Caco-2 (cell line): ENCODE results near the gene SLC43A2. TPM values are rescaled to one million over a fixed set of nuclear protein-coding genes. Genes with fewer than 3 reads are reported as not detected.

Experiments
- BruUV-seq: library from RNA; stranded (reverse); fragments of 400-500 nt; replicated peaks from 2 replicates; lab custom pipeline; 2021; lab: Mats Ljungman, UMichigan
- CTCF ChIA-PET: fragments of 300-600 bp; sonication (Branson Sonifier 250); formaldehyde crosslinking; loops from one replicate; lab custom pipeline; 2022; ENCODE audit warnings: antibody characterized with exemption; lab: Charles Lee
- POLR2A ChIA-PET: fragments of 300-600 bp; sonication (Branson Sonifier 250); formaldehyde crosslinking; loops from one replicate; lab custom pipeline; 2022; ENCODE audit warnings: antibody characterized with exemption; lab: Charles Lee
- DNase-seq, 2 experiments: peaks; one replicate each; pipeline versions ENCODE4 v3.0.0 to v3.0.0-alpha.2; 2020 to 2022
- H3K27me3 ChIP-seq: replicated peaks from 2 replicates; pipeline ENCODE4 v1.6.0; 2011; ENCODE audit warnings: low read length; ENCODE audit not compliant: control insufficient read depth, insufficient read depth
- H3K36me3 ChIP-seq: 2 replicates; pipeline ENCODE4 v1.5.1; 2011; ENCODE audit warnings: low read length; ENCODE audit not compliant: control insufficient read depth, insufficient read depth
- H3K4me1 ChIP-seq: fragments of 250-450 bp; sonication (Bioruptor Pico); 2 replicates; pipeline ENCODE4 v1.5.1; 2020; ENCODE audit warnings: mild to moderate bottlenecking
- H3K4me3 ChIP-seq: 2 replicates; pipeline ENCODE4 v1.5.1; 2011; ENCODE audit warnings: low read depth, mild to moderate bottlenecking, control low read depth, low read length
- H3K9me3 ChIP-seq: fragments of 250-450 bp; sonication (Bioruptor Pico); 2 replicates; pipeline ENCODE4 v1.5.1; 2020; ENCODE audit warnings: mild to moderate bottlenecking, moderate library complexity
- H3K27ac Mint-ChIP-seq: one replicate; pipeline ENCODE4 v1.8.0; 2022; ENCODE audit warnings: mixed read lengths; ENCODE audit not compliant: unreplicated experiment
- H3K27me3 Mint-ChIP-seq: one replicate; pipeline ENCODE4 v1.8.0; 2022; ENCODE audit warnings: mixed read lengths; ENCODE audit not compliant: insufficient read depth, unreplicated experiment
- H3K36me3 Mint-ChIP-seq: one replicate; pipeline ENCODE4 v1.8.0; 2022; ENCODE audit warnings: mild to moderate bottlenecking, mixed read lengths; ENCODE audit not compliant: insufficient read depth, unreplicated experiment
- H3K4me1 Mint-ChIP-seq: one replicate; pipeline ENCODE4 v1.8.0; 2022; ENCODE audit warnings: low read depth, mixed read lengths; ENCODE audit not compliant: unreplicated experiment
- H3K4me3 Mint-ChIP-seq: one replicate; pipeline ENCODE4 v1.8.0; 2022; ENCODE audit warnings: mild to moderate bottlenecking, moderate library complexity, mixed read lengths; ENCODE audit not compliant: unreplicated experiment
- H3K9me3 Mint-ChIP-seq: one replicate; pipeline ENCODE4 v1.8.0; 2022; ENCODE audit warnings: mixed read lengths; ENCODE audit not compliant: unreplicated experiment
- intact Hi-C: fragments of 100-400 bp; cut with micrococcal nuclease; formaldehyde crosslinking; loops from one replicate; pipeline ENCODE4 v1.10.0; 2022; ENCODE audit not compliant: unreplicated experiment
- total RNA-seq: library from RNA; stranded (reverse); gene quantifications from 2 replicates; pipeline ENCODE4 v1.2.3, GENCODE V29; 2022
- TF ChIP-seq, protein P1 (sequence below), 2 experiments: fragments of 200-600 bp in 1 of 2; IDR thresholded peaks; 1 replicate in 1 of 2; 2 replicates in 1 of 2; pipeline versions ENCODE4 v1.5.1 to v1.8.0; 2011 to 2022; ENCODE audit warnings: antibody characterized with exemption in 1 of 2, control low read depth in 1 of 2, inconsistent platforms in 1 of 2, low read depth in 1 of 2, low read length in 1 of 2, mild to moderate bottlenecking in 1 of 2, moderate library complexity in 1 of 2; ENCODE audit not compliant: insufficient read depth in 1 of 2, severe bottlenecking in 1 of 2, unreplicated experiment in 1 of 2

Gene SLC43A2
- total RNA-seq, 1 experiment from 2014 or later, result 33.9 TPM

DNA sequence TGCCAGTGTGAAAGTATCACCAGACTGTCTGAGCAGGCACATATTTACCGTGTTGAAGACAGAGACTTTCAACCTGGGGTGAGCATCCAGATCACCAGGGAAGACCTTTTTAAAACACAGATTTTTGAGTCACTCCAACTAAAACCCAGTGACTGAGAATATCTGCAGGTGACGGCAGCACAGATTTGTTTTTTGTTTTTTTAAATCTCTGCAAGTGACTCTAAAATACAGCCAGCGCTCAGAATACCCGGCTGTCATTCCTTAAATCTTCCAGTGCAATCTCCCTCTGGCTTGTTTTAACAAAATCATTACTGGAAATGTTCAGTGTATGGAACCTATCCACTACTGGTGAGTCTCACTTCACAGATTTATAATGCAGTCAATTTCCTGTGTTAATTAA, 92.9 kb downstream of the SLC43A2 start:
- peaks cover 89% of the 10 kb centered on the region for H3K36me3 Mint-ChIP-seq

DNA sequence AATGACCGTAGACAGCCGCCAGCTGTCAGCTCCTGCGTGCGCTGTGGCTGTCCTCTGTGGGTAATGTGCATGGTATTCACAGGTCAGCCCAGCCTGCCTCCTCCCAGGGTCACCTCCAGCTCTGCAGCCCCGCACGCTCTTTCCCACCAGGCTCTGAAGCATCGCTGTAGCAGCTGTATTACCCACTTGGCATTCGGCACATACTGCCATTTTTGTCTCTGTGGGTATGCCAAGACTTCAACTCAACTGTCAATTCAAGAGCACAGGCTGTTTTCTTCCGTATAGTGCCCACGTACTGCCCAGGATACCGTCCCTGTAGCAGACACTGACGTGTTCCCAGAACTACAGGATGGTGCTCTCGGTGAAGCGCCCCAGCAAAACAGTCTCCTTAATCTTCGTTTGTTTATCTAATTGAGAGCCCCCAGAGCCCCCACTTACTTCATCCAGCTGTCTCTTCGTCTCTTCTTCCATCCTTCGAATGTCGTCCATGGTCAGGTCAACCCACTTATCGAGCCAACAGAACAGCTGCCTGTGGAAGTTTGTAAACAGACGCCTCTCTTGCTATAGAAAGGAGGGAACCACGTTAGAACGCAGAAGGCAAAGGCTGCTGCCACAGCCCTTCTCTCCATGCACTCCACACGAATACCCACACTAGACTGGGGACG, 94.8 kb downstream of the SLC43A2 start:
- CTCF ChIA-PET, result interaction anchor here (0.5 to 1.7 kb wide), 8 partner anchors 17 to 1157 kb away, joined by 3 to 11 read pairs (median 4); partner anchors contain the start of gene INPP5K
- Mint-ChIP-seq H3K9me3 (no peaks in the 10 kb centered on the region), H3K27me3 (no peaks in the 10 kb centered on the region), H3K4me1 (peaks cover 6% of the 10 kb centered on the region), H3K36me3 (peaks cover 77% of the 10 kb centered on the region), H3K27ac (no peak overlapping the region), H3K4me3 (no peak overlapping the region)
- H3K36me3 ChIP-seq, result no peaks in the 10 kb centered on the region; the same call in none of the 2 replicates
- H3K27me3 ChIP-seq, result no peaks in the 10 kb centered on the region
- no peak overlapping the region for H3K4me3 ChIP-seq
- no peaks in the 10 kb centered on the region for H3K4me1 ChIP-seq
- BruUV-seq, result no TSS peak
- DNase-seq, result no peak
- no peaks in the 10 kb centered on the region for H3K9me3 ChIP-seq
- intact Hi-C loops, result no loop called here
- TF ChIP-seq, protein P1, sequence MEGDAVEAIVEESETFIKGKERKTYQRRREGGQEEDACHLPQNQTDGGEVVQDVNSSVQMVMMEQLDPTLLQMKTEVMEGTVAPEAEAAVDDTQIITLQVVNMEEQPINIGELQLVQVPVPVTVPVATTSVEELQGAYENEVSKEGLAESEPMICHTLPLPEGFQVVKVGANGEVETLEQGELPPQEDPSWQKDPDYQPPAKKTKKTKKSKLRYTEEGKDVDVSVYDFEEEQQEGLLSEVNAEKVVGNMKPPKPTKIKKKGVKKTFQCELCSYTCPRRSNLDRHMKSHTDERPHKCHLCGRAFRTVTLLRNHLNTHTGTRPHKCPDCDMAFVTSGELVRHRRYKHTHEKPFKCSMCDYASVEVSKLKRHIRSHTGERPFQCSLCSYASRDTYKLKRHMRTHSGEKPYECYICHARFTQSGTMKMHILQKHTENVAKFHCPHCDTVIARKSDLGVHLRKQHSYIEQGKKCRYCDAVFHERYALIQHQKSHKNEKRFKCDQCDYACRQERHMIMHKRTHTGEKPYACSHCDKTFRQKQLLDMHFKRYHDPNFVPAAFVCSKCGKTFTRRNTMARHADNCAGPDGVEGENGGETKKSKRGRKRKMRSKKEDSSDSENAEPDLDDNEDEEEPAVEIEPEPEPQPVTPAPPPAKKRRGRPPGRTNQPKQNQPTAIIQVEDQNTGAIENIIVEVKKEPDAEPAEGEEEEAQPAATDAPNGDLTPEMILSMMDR (IDR thresholded peaks at IDR 0.05; ENCODE audit: insufficient read depth in 1 of 2, low read depth in 1 of 2, low read length in 1 of 2, severe bottlenecking in 1 of 2, unreplicated experiment in 1 of 2), result no peak
- POLR2A ChIA-PET, result no interaction called here

More for the DNA sequence above, 92.9 kb downstream of the SLC43A2 start:
- ChIA-PET CTCF (no interaction called here), POLR2A (no interaction called here)
- no peak overlapping the region for H3K27ac Mint-ChIP-seq
- intact Hi-C loops, result no loop called here
- Histone ChIP-seq H3K27me3 (no peaks in the 10 kb centered on the region), H3K9me3 (no peaks in the 10 kb centered on the region), H3K4me3 (no peak overlapping the region), H3K4me1 (no peaks in the 10 kb centered on the region), H3K36me3 (no peaks in the 10 kb centered on the region; the same call in none of the 2 replicates)
- H3K9me3 Mint-ChIP-seq, result no peaks in the 10 kb centered on the region
- BruUV-seq, result no TSS peak
- no peaks in the 10 kb centered on the region for H3K27me3 Mint-ChIP-seq
- DNase-seq, result no peak
- peaks cover 1% of the 10 kb centered on the region for H3K4me1 Mint-ChIP-seq
- no peak overlapping the region for H3K4me3 Mint-ChIP-seq
- TF ChIP-seq, protein P1 (IDR thresholded peaks at IDR 0.05; ENCODE audit: insufficient read depth in 1 of 2, low read depth in 1 of 2, low read length in 1 of 2, severe bottlenecking in 1 of 2, unreplicated experiment in 1 of 2), result no peak

DNA sequence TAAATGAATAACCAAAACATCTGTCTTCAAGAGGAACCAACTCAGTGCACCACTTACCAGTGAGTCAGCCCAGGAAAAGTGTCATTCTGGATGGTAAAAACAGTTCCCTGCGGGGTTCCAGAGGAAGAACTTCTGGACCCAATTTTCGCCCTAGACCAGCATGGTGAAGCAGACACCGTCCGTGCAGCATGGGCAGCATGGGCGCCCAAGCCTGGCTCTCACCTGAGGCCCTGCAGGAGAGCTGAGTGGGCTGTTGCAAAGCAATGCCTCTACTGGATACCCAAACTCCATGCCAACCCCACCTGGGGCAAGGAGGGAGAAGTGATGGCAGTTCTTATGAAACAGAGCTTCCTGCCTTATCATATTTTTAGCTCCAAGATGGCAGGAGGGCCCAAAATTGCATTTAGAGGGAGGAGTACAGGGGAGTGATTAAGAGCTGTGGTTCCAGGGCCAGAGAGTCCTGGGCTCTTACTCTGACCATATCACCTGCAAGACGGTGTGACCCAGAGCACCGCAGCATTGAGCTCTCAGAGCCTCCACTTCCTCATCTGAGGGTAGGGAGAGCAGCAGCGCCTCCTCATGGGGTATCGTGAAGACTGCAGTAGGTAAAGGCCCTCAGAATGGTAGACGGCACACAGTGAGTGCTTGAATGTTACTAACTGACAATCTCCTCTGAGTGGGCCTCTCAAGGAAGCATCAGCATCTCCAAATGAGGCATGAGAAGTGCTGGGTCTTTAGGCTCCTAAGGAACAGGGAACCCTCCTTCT, 95.6 kb downstream of the SLC43A2 start:
- Mint-ChIP-seq H3K9me3 (no peaks in the 10 kb centered on the region), H3K27ac (no peak overlapping the region), H3K36me3 (peaks cover 75% of the 10 kb centered on the region), H3K4me3 (no peak overlapping the region), H3K4me1 (peaks cover 6% of the 10 kb centered on the region), H3K27me3 (no peaks in the 10 kb centered on the region)
- peak in 1 of 2 experiments; percentile 35 for DNase-seq
- no peak overlapping the region for H3K4me3 ChIP-seq
- TF ChIP-seq, protein P1 (IDR thresholded peaks at IDR 0.05; ENCODE audit: insufficient read depth in 1 of 2, low read depth in 1 of 2, low read length in 1 of 2, severe bottlenecking in 1 of 2, unreplicated experiment in 1 of 2), result peak; percentile 26 to 40
- ChIA-PET CTCF (interaction anchor here (0.5 to 1.7 kb wide), 8 partner anchors 17 to 1158 kb away, joined by 3 to 11 read pairs (median 4); partner anchors contain the start of gene INPP5K), POLR2A (no interaction called here)
- BruUV-seq, result no TSS peak
- H3K4me1 ChIP-seq, result no peaks in the 10 kb centered on the region
- H3K9me3 ChIP-seq, result no peaks in the 10 kb centered on the region
- intact Hi-C loops, result no loop called here
- no peaks in the 10 kb centered on the region for H3K27me3 ChIP-seq
- no peaks in the 10 kb centered on the region; the same call in none of the 2 replicates for H3K36me3 ChIP-seq
